ENCODE data around the gene PBRM1.

PBRM1 gene

GRCh38 chr3:52520716-52521487 is 164.8 kb downstream of the PBRM1 start:
- TF ChIP-seq TAF1 (IDR thresholded peaks at IDR 0.05; ENCODE audit: borderline replicate concordance, insufficient read depth, low read length) (no peak), SIN3A (IDR thresholded peaks at IDR 0.05; ENCODE audit: borderline replicate concordance, insufficient read depth, low read length) (no peak), FOXP2 (optimal IDR thresholded peaks at IDR 0.05; ENCODE audit: borderline replicate concordance, extremely low read depth, extremely low read length, insufficient read depth) (no peak), POLR2AphosphoS5 (IDR thresholded peaks at IDR 0.05; ENCODE audit: low read depth, low read length) (no peak)
- TF ChIP-seq, protein P1, sequence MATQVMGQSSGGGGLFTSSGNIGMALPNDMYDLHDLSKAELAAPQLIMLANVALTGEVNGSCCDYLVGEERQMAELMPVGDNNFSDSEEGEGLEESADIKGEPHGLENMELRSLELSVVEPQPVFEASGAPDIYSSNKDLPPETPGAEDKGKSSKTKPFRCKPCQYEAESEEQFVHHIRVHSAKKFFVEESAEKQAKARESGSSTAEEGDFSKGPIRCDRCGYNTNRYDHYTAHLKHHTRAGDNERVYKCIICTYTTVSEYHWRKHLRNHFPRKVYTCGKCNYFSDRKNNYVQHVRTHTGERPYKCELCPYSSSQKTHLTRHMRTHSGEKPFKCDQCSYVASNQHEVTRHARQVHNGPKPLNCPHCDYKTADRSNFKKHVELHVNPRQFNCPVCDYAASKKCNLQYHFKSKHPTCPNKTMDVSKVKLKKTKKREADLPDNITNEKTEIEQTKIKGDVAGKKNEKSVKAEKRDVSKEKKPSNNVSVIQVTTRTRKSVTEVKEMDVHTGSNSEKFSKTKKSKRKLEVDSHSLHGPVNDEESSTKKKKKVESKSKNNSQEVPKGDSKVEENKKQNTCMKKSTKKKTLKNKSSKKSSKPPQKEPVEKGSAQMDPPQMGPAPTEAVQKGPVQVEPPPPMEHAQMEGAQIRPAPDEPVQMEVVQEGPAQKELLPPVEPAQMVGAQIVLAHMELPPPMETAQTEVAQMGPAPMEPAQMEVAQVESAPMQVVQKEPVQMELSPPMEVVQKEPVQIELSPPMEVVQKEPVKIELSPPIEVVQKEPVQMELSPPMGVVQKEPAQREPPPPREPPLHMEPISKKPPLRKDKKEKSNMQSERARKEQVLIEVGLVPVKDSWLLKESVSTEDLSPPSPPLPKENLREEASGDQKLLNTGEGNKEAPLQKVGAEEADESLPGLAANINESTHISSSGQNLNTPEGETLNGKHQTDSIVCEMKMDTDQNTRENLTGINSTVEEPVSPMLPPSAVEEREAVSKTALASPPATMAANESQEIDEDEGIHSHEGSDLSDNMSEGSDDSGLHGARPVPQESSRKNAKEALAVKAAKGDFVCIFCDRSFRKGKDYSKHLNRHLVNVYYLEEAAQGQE (IDR thresholded peaks at IDR 0.05; ENCODE audit: insufficient read depth in 1 of 2, low read depth in 2 of 2, low read length in 2 of 2) = no peak

- TF ChIP-seq FOXP2 (optimal IDR thresholded peaks at IDR 0.05; ENCODE audit: borderline replicate concordance, extremely low read depth, extremely low read length, insufficient read depth) = no peak
- no peak for TF ChIP-seq SIN3A (IDR thresholded peaks at IDR 0.05; ENCODE audit: borderline replicate concordance, insufficient read depth, low read length)
- TF ChIP-seq, protein P1 (IDR thresholded peaks at IDR 0.05; ENCODE audit: insufficient read depth in 1 of 2, low read depth in 2 of 2, low read length in 2 of 2) = no peak
These were observed 165.5 kb downstream of the PBRM1 start for GRCh38 chr3:52520141-52520667.

DNA sequence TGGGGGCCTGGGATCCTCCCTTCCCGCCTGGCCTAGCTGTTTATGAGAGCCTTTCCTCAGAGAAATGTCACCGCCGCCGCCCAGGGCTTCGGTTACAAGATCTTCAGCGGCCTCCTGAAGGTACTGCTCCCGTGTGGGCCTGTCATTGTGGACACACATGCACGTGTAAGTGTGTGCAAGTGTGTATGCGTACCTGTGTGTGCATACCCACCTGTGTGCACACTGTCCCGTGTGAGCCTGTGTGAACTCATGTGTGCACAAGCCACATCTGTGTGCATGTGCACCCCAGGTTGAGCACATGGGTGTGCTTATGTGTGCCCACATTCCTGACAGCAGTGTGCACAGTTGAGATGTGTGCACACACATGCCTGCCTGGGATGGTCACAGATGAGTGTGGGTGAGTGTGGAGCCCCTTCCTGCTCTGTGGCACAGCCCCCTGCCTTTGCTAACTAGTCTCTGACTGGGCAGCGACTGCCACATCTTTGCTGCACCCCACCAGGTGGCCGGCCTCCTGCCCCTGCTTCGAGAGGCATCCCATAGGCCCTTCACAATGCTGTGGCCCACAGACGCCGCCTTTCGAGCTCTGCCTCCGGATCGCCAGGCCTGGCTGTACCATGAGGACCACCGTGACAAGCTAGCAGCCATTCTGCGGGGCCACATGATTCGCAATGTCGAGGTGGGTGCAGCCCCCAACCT is 166.1 kb downstream of the PBRM1 start:
- TF ChIP-seq FOXP2 (optimal IDR thresholded peaks at IDR 0.05; ENCODE audit: borderline replicate concordance, extremely low read depth, extremely low read length, insufficient read depth) (no peak), POLR2AphosphoS5 (IDR thresholded peaks at IDR 0.05; ENCODE audit: low read depth, low read length) (no peak), TAF1 (IDR thresholded peaks at IDR 0.05; ENCODE audit: borderline replicate concordance, insufficient read depth, low read length) (no peak), SIN3A (IDR thresholded peaks at IDR 0.05; ENCODE audit: borderline replicate concordance, insufficient read depth, low read length) (no peak)
- TF ChIP-seq, protein P1 (IDR thresholded peaks at IDR 0.05; ENCODE audit: insufficient read depth in 1 of 2, low read depth in 2 of 2, low read length in 2 of 2) = no peak

DNA sequence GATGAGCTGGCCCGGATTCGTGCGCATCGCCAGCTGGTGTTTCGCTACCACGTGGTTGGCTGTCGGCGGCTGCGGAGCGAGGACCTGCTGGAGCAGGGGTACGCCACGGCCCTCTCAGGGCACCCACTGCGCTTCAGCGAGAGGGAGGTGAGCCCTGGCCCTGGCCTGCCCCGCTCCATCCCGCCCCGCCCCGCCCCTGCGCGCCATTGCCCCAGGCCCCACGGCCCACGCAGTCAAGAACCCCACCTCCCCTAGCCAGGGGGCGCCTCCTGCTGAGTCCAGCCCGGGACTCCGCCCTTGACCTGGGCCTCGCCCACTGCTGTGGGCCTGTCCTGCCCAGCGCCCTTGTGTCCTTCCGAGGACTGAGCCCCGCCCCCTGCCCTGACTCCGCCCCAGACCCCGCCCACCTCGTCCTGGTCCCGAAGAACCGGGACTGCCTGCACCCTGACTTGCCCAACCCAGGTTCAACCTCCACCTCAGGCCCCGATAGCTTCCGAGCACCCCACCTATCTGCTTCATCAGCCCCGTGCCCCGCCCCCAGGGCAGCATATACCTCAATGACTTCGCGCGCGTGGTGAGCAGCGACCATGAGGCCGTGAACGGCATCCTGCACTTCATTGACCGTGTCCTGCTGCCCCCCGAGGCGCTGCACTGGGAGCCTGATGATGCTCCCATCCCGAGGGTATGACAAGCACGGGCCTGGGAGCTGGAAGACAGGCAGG is 166.8 kb downstream of the PBRM1 start:
- TF ChIP-seq TAF1 (IDR thresholded peaks at IDR 0.05; ENCODE audit: borderline replicate concordance, insufficient read depth, low read length) = no peak
- TF ChIP-seq SIN3A (IDR thresholded peaks at IDR 0.05; ENCODE audit: borderline replicate concordance, insufficient read depth, low read length) = no peak
- no peak for TF ChIP-seq POLR2AphosphoS5 (IDR thresholded peaks at IDR 0.05; ENCODE audit: low read depth, low read length)
- TF ChIP-seq FOXP2 (optimal IDR thresholded peaks at IDR 0.05; ENCODE audit: borderline replicate concordance, extremely low read depth, extremely low read length, insufficient read depth) = no peak
- TF ChIP-seq, protein P1 (IDR thresholded peaks at IDR 0.05; ENCODE audit: insufficient read depth in 1 of 2, low read depth in 2 of 2, low read length in 2 of 2) = no peak
